Kidney epithelial cell (primary cell): ENCODE data around the gene OLIG3. TPM values are rescaled to one million over a fixed set of nuclear protein-coding genes. Genes with fewer than 3 reads are reported as not detected.
A peak's percentile ranks its signal among the peaks of the same experiment; 100 is the strongest.

Experiments used
- DNase-seq: peaks from one replicate; pipeline ENCODE4 v3.0.0-alpha.2; 2010; ENCODE audit warnings: low read depth
- H3K27me3 ChIP-seq: 2 replicates; pipeline ENCODE4 v1.6.0; 2011; ENCODE audit warnings: low read length; ENCODE audit not compliant: control insufficient read depth, insufficient read depth
- H3K36me3 ChIP-seq: 2 replicates; pipeline ENCODE4 v1.5.1; 2011; ENCODE audit warnings: low read length; ENCODE audit not compliant: control insufficient read depth, insufficient read depth
- H3K4me3 ChIP-seq: 2 replicates; pipeline ENCODE4 v1.5.1; 2011; ENCODE audit warnings: low read depth, mild to moderate bottlenecking, control low read depth, low read length
- CTCF ChIP-seq: IDR thresholded peaks from 2 replicates; pipeline ENCODE4 v1.5.1; 2011; ENCODE audit warnings: mild to moderate bottlenecking, moderate library complexity, low read length, control low read depth, inconsistent platforms; ENCODE audit not compliant: insufficient read depth, poor library complexity, severe bottlenecking
- total RNA-seq: library from RNA; depleted of rRNA; stranded (reverse); fragments of >200 nt; gene quantifications from 2 replicates; pipeline ENCODE4 v1.2.3, GENCODE V29; 2015

The OLIG3 gene
- total RNA-seq, 1 donor from 2014 or later, result not detected

- H3K36me3 ChIP-seq, result no peaks in the 10 kb centered on the region
- H3K27me3 ChIP-seq, result peaks cover 90% of the 10 kb centered on the region
- H3K4me3 ChIP-seq, result no peak overlapping the region
- no peak for DNase-seq
- TF ChIP-seq CTCF, result no peak
Observed at GRCh38 chr6:137490006-137490905, 3.9 kb downstream of the OLIG3 start.

GRCh38 chr6:137489046-137490005 lies 4.9 kb downstream of the OLIG3 start:
- Histone ChIP-seq H3K36me3 (no peaks in the 10 kb centered on the region), H3K27me3 (peaks cover 86% of the 10 kb centered on the region), H3K4me3 (no peak overlapping the region)
- no peak for DNase-seq
- peak; percentile 9 for TF ChIP-seq CTCF

GRCh38 chr6:137488150-137489045 lies 5.8 kb downstream of the OLIG3 start:
- TF ChIP-seq CTCF, result no peak
- no peak for DNase-seq
- H3K27me3 ChIP-seq, result peaks cover 80% of the 10 kb centered on the region
- H3K36me3 ChIP-seq, result no peaks in the 10 kb centered on the region
- H3K4me3 ChIP-seq, result no peak overlapping the region

GRCh38 chr6:137487869-137488149 lies 6.4 kb downstream of the OLIG3 start:
- Histone ChIP-seq H3K36me3 (no peaks in the 10 kb centered on the region), H3K27me3 (peaks cover 76% of the 10 kb centered on the region), H3K4me3 (no peak overlapping the region)
- no peak for DNase-seq
- no peak for TF ChIP-seq CTCF

GRCh38 chr6:137487181-137487868 lies 6.9 kb downstream of the OLIG3 start:
- DNase-seq, result no peak
- Histone ChIP-seq H3K36me3 (no peaks in the 10 kb centered on the region), H3K4me3 (no peak overlapping the region), H3K27me3 (peaks cover 71% of the 10 kb centered on the region)
- no peak for TF ChIP-seq CTCF
